SW 1271 (cell line): ENCODE results near the gene FNIP2.
"Not testable (repeated sequence)": the region's sequence is repeated elsewhere in the genome, so short reads cannot be mapped to it uniquely, and the experiment has no call there.

ENCODE experiments used
- DNase-seq, 2 experiments: peaks; one replicate each; lab custom pipeline; 2025; lab: John Stamatoyannopoulos, UW

FNIP2 gene

GRCh38 chr4:158814636-158815330 is 46.0 kb downstream of the FNIP2 start:
- no peak for DNase-seq

- no peak for DNase-seq
Measured at GRCh38 chr4:158816955-158817354, 48.1 kb downstream of the FNIP2 start.

GRCh38 chr4:158817562-158818296 is 48.9 kb downstream of the FNIP2 start:
- DNase-seq: no peak

- no peak for DNase-seq
Measured at GRCh38 chr4:158818560-158819140, 49.8 kb downstream of the FNIP2 start.

GRCh38 chr4:158819942-158820786 is 51.3 kb downstream of the FNIP2 start:
- no peak for DNase-seq

- DNase-seq: no peak
Measured at GRCh38 chr4:158821228-158821971, 52.6 kb downstream of the FNIP2 start.

- no peak for DNase-seq
Measured at GRCh38 chr4:158822348-158822747, 53.5 kb downstream of the FNIP2 start.

- no peak for DNase-seq
Measured at GRCh38 chr4:158823461-158823873, 54.6 kb downstream of the FNIP2 start.

- DNase-seq: no peak
Measured at GRCh38 chr4:158824425-158825274, 55.8 kb downstream of the FNIP2 start.

GRCh38 chr4:158825433-158826036 is 56.7 kb downstream of the FNIP2 start:
- DNase-seq: no peak

GRCh38 chr4:158826057-158826456 is 57.2 kb downstream of the FNIP2 start:
- DNase-seq: no peak

- DNase-seq: no peak
Measured at GRCh38 chr4:158826882-158827281, 58.1 kb downstream of the FNIP2 start.

GRCh38 chr4:158827543-158827981 is 58.7 kb downstream of the FNIP2 start:
- DNase-seq: no peak

- DNase-seq: not testable (repeated sequence)
Measured at GRCh38 chr4:158828151-158828550, 59.3 kb downstream of the FNIP2 start.

GRCh38 chr4:158829254-158829653 is 60.4 kb downstream of the FNIP2 start:
- no peak for DNase-seq

GRCh38 chr4:158833602-158834001 is 64.8 kb downstream of the FNIP2 start:
- DNase-seq: no peak

GRCh38 chr4:158835226-158836001 is 66.6 kb downstream of the FNIP2 start:
- no peak for DNase-seq

GRCh38 chr4:158836002-158836369 is 67.2 kb downstream of the FNIP2 start:
- no peak for DNase-seq

- no peak for DNase-seq
Measured at GRCh38 chr4:158836828-158837449, 68.1 kb downstream of the FNIP2 start.
